Mammary epithelial cell (primary cell): ENCODE measurements around the gene IFT20.
"Not testable (repeated sequence)": the region's sequence is repeated elsewhere in the genome, so short reads cannot be mapped to it uniquely, and the experiment has no call there.

ENCODE experiments used
- EZH2 ChIP-seq: IDR thresholded peaks from 2 replicates; pipeline ENCODE4 v1.6.1; 2012; ENCODE audit warnings: low read length, inconsistent platforms, borderline replicate concordance
- TF ChIP-seq, protein P1 (sequence below), 2 donors: IDR thresholded peaks in 1 of 2; conservative IDR thresholded peaks in 1 of 2; 2 replicates each; pipeline ENCODE4 v1.5.1; 2011 to 2012; ENCODE audit warnings: inconsistent platforms in 2 of 2, low read length in 2 of 2, mild to moderate bottlenecking in 2 of 2, control low read depth in 1 of 2, low read depth in 1 of 2; ENCODE audit not compliant: insufficient read depth in 1 of 2; ENCODE audit errors: extremely low read depth in 1 of 2

- TF ChIP-seq, protein P1, sequence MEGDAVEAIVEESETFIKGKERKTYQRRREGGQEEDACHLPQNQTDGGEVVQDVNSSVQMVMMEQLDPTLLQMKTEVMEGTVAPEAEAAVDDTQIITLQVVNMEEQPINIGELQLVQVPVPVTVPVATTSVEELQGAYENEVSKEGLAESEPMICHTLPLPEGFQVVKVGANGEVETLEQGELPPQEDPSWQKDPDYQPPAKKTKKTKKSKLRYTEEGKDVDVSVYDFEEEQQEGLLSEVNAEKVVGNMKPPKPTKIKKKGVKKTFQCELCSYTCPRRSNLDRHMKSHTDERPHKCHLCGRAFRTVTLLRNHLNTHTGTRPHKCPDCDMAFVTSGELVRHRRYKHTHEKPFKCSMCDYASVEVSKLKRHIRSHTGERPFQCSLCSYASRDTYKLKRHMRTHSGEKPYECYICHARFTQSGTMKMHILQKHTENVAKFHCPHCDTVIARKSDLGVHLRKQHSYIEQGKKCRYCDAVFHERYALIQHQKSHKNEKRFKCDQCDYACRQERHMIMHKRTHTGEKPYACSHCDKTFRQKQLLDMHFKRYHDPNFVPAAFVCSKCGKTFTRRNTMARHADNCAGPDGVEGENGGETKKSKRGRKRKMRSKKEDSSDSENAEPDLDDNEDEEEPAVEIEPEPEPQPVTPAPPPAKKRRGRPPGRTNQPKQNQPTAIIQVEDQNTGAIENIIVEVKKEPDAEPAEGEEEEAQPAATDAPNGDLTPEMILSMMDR (conservative IDR thresholded peaks at IDR 0.05 in 1 of 2, IDR thresholded peaks at IDR 0.05 in 1 of 2; ENCODE audit: extremely low read depth in 1 of 2, insufficient read depth in 1 of 2, low read depth in 1 of 2, low read length in 2 of 2) = not testable (repeated sequence)
- TF ChIP-seq EZH2 = not testable (repeated sequence)
These were observed 3.5 kb upstream of the IFT20 start for GRCh38 chr17:28338769-28339212.
